Keratinocyte (primary cell): ENCODE data around the gene C2orf49.

Source experiments
- CTCF ChIP-seq, 3 experiments: IDR thresholded peaks in 1 of 3; conservative IDR thresholded peaks in 1 of 3; optimal IDR thresholded peaks in 1 of 3; 2 replicates in 2 of 3; 3 replicates in 1 of 3; pipeline versions ENCODE3 to v1.5.1; 2011; ENCODE audit warnings: low read length in 3 of 3, mild to moderate bottlenecking in 3 of 3, moderate library complexity in 2 of 3, control low read depth in 1 of 3, inconsistent platforms in 1 of 3; ENCODE audit not compliant: insufficient read depth in 2 of 3; ENCODE audit errors: extremely low read depth in 1 of 3
- EZH2 ChIP-seq: IDR thresholded peaks from one replicate; pipeline ENCODE4 v1.6.1; 2012; ENCODE audit warnings: inconsistent platforms, mild to moderate bottlenecking, low read length, moderate library complexity

- no peak for TF ChIP-seq EZH2
- TF ChIP-seq CTCF (optimal IDR thresholded peaks at IDR 0.05 in 1 of 3, IDR thresholded peaks at IDR 0.05 in 1 of 3, conservative IDR thresholded peaks at IDR 0.05 in 1 of 3; ENCODE audit: extremely low read depth in 1 of 3, insufficient read depth in 2 of 3, low read length in 3 of 3), result no peak
Observed at GRCh38 chr2:105324101-105324500, 13.2 kb upstream of the C2orf49 start.
